Smooth muscle cell (in vitro differentiated cells): ENCODE results near the gene CNPPD1. TPM values are rescaled to one million over a fixed set of nuclear protein-coding genes. Genes with fewer than 3 reads are reported as not detected.

Experiments used
- DNase-seq: peaks from one replicate; lab custom pipeline; 2025; ENCODE audit not compliant: unreplicated experiment; lab: John Stamatoyannopoulos, UW
- H2AFZ ChIP-seq: fragments of 200-600 bp; sonication (generic); 2 replicates; pipeline ENCODE4 v1.6.0; 2016; ENCODE audit warnings: antibody characterized with exemption, low read depth, mild to moderate bottlenecking
- H3F3A ChIP-seq: fragments of 200-600 bp; sonication (generic); 2 replicates; pipeline ENCODE4 v1.6.0; 2017; ENCODE audit warnings: antibody characterized with exemption, low read depth
- H3K27ac ChIP-seq: fragments of 200-600 bp; sonication (generic); 2 replicates; pipeline ENCODE4 v1.5.1; 2016; ENCODE audit warnings: low read depth, mild to moderate bottlenecking
- H3K27me3 ChIP-seq: fragments of 200-600 bp; sonication (generic); 2 replicates; pipeline ENCODE4 v1.6.1; 2016; ENCODE audit warnings: low read depth, mild to moderate bottlenecking
- H3K36me3 ChIP-seq: fragments of 200-600 bp; sonication (generic); 2 replicates; pipeline ENCODE4 v1.5.1; 2016; ENCODE audit warnings: low read depth
- H3K4me1 ChIP-seq: fragments of 200-600 bp; sonication (generic); 2 replicates; pipeline ENCODE4 v1.5.1; 2016; ENCODE audit warnings: low read depth
- H3K4me2 ChIP-seq: fragments of 200-600 bp; sonication (generic); 2 replicates; pipeline ENCODE4 v1.6.0; 2016; ENCODE audit warnings: mild to moderate bottlenecking
- H3K4me3 ChIP-seq: fragments of 200-600 bp; sonication (generic); 2 replicates; pipeline ENCODE4 v1.5.1; 2016; ENCODE audit warnings: mild to moderate bottlenecking
- H3K79me2 ChIP-seq: fragments of 200-600 bp; sonication (generic); 2 replicates; pipeline ENCODE4 v1.6.0; 2016; ENCODE audit warnings: low read depth, mild to moderate bottlenecking
- H3K9ac ChIP-seq: fragments of 200-600 bp; sonication (generic); 2 replicates; pipeline ENCODE4 v1.6.0; 2016; ENCODE audit warnings: low read depth
- H3K9me3 ChIP-seq: fragments of 200-600 bp; sonication (generic); replicated peaks from 2 replicates; pipeline ENCODE4 v1.5.1; 2016; ENCODE audit warnings: low read depth
- H4K20me1 ChIP-seq: fragments of 200-600 bp; sonication (generic); 2 replicates; pipeline ENCODE4 v1.6.0; 2016; ENCODE audit warnings: low read depth
- WGBS: methylation state at CpG from one replicate; pipeline ENCODE4 v1.1.7; 2016; ENCODE audit warnings: low lambda C conversion rate; 5-methylcytosine and 5-hydroxymethylcytosine counted together
- polyA plus RNA-seq: library from polyadenylated mRNA; unstranded; fragments of >200 nt; fragmentation: Nextera tagmentation; extraction: Ambion mirVana; gene quantifications from 2 replicates; pipeline ENCODE4 v1.2.1, GENCODE V29; 2016
- total RNA-seq: library from RNA; depleted of rRNA; stranded (reverse); fragments of >200 nt; gene quantifications from 2 replicates; pipeline ENCODE4 v1.2.3, GENCODE V29; 2014
- TF ChIP-seq, protein P1 (sequence below): fragments of 200-600 bp; sonication (generic); IDR thresholded peaks from 2 replicates; pipeline ENCODE4 v1.5.1; 2017; ENCODE audit warnings: borderline replicate concordance, mild to moderate bottlenecking, antibody characterized with exemption; ENCODE audit not compliant: insufficient read depth, poor library complexity, severe bottlenecking

Gene CNPPD1
- total and polyA plus RNA-seq, 2 experiments from 2014 or later: 14.8 to 26.0 TPM

- DNase-seq: no peak
- 7% methylated on average over 33 of the region's 45 CpGs for WGBS
Measured at GRCh38 chr2:219175928-219176817, 552 bp downstream of the CNPPD1 start.

GRCh38 chr2:219175486-219175885 is 1.2 kb downstream of the CNPPD1 start:
- TF ChIP-seq, protein P1, sequence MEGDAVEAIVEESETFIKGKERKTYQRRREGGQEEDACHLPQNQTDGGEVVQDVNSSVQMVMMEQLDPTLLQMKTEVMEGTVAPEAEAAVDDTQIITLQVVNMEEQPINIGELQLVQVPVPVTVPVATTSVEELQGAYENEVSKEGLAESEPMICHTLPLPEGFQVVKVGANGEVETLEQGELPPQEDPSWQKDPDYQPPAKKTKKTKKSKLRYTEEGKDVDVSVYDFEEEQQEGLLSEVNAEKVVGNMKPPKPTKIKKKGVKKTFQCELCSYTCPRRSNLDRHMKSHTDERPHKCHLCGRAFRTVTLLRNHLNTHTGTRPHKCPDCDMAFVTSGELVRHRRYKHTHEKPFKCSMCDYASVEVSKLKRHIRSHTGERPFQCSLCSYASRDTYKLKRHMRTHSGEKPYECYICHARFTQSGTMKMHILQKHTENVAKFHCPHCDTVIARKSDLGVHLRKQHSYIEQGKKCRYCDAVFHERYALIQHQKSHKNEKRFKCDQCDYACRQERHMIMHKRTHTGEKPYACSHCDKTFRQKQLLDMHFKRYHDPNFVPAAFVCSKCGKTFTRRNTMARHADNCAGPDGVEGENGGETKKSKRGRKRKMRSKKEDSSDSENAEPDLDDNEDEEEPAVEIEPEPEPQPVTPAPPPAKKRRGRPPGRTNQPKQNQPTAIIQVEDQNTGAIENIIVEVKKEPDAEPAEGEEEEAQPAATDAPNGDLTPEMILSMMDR: no peak
- H3K79me2 ChIP-seq: peaks cover 14% of the 10 kb centered on the region
- no peak overlapping the region for H3K27ac ChIP-seq
- H3K4me1 ChIP-seq: peaks cover 4% of the 10 kb centered on the region
- peaks cover 3% of the 10 kb centered on the region for H3F3A ChIP-seq
- no peaks in the 10 kb centered on the region for H3K9me3 ChIP-seq
- H4K20me1 ChIP-seq: peaks cover 7% of the 10 kb centered on the region
- H3K9ac ChIP-seq: no peak overlapping the region
- 86% methylated on average over 7 of the region's 7 CpGs for WGBS
- no peaks in the 10 kb centered on the region for H3K36me3 ChIP-seq
- no peak overlapping the region for H2AFZ ChIP-seq
- no peak for DNase-seq
- H3K4me2 ChIP-seq: peak overlapping the region; percentile 99
- H3K4me3 ChIP-seq: peak overlapping the region; percentile 74
- H3K27me3 ChIP-seq: no peaks in the 10 kb centered on the region

More at GRCh38 chr2:219175928-219176817, 552 bp downstream of the CNPPD1 start:
- Histone ChIP-seq H3K79me2 (peaks cover 14% of the 10 kb centered on the region), H3K9ac (peak overlapping the region; percentile 78), H3K36me3 (no peaks in the 10 kb centered on the region), H3K4me1 (peaks cover 4% of the 10 kb centered on the region), H2AFZ (peak overlapping the region; percentile 89), H3K9me3 (no peaks in the 10 kb centered on the region), H3F3A (peaks cover 3% of the 10 kb centered on the region), H3K4me2 (peak overlapping the region; percentile 99), H3K4me3 (peak overlapping the region; percentile 74), H4K20me1 (peaks cover 7% of the 10 kb centered on the region), H3K27me3 (no peaks in the 10 kb centered on the region), H3K27ac (peak overlapping the region; percentile 79)
- TF ChIP-seq, protein P1: no peak

GRCh38 chr2:219174801-219175200 is 1.9 kb downstream of the CNPPD1 start:
- TF ChIP-seq, protein P1: no peak
- Histone ChIP-seq H3K4me2 (no peak overlapping the region), H2AFZ (no peak overlapping the region), H3F3A (peaks cover 3% of the 10 kb centered on the region), H3K36me3 (no peaks in the 10 kb centered on the region), H3K4me1 (peaks cover 4% of the 10 kb centered on the region), H3K9ac (no peak overlapping the region), H3K9me3 (no peaks in the 10 kb centered on the region), H3K4me3 (no peak overlapping the region), H3K79me2 (peaks cover 14% of the 10 kb centered on the region), H3K27ac (no peak overlapping the region), H3K27me3 (no peaks in the 10 kb centered on the region), H4K20me1 (peaks cover 7% of the 10 kb centered on the region)
- 91% methylated on average over 7 of the region's 7 CpGs for WGBS
- DNase-seq: no peak
